ENCODE data around the gene SLC26A1.

SLC26A1 gene, protein sequence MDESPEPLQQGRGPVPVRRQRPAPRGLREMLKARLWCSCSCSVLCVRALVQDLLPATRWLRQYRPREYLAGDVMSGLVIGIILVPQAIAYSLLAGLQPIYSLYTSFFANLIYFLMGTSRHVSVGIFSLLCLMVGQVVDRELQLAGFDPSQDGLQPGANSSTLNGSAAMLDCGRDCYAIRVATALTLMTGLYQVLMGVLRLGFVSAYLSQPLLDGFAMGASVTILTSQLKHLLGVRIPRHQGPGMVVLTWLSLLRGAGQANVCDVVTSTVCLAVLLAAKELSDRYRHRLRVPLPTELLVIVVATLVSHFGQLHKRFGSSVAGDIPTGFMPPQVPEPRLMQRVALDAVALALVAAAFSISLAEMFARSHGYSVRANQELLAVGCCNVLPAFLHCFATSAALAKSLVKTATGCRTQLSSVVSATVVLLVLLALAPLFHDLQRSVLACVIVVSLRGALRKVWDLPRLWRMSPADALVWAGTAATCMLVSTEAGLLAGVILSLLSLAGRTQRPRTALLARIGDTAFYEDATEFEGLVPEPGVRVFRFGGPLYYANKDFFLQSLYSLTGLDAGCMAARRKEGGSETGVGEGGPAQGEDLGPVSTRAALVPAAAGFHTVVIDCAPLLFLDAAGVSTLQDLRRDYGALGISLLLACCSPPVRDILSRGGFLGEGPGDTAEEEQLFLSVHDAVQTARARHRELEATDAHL

DNA sequence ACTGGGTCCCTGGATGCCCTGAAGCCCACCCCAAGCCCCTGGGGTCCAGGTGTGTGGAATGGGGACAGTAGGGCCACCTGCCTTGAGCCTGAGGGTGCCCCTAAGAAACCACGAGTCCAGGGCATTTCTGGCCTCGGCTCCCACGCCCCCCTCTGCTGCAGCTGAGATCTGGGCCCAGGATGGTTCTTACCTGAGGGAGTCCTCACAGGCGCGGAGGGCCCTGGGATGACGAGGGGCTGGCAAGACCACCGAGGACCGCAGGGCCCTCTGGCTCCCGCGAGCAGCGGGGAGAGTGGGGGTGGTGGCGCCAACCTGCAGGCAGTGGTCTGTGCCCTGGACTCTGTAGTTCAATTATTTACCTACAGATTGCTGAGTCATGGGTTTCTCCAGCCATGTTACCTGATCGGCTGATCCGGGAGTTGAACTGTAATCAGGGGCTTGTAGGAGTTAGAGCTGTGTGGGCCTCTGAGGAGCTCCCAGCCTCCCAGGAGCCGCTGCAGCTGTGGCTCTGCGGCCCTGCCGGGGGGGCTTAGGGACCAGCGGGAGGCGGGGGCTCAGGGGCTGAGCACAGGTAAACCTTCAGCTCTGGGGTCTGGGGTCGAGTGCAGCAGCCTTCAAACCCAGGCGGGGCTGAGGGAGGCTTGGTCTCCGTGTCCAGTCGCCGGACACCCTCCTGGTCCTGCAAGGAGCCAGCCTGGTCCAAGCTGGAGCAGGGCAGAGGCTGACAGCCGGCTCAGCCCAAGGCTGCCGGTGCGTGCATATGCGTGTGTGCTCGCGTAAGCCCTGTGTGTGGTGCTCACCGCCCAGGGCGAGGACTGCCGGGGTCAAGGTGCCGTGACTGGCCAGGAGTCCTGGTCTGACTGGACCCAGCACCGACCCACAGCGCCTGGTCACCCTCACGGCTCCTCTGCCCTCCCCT, at the start of gene SLC26A1:
Gene SLC26A1 (minus strand): TSS at position 294 of the 919 bp plus-strand sequence. CDS start 1,701 bp downstream, outside the sequence.
- H3K4me3 ChIP-seq (ENCODE audit: low read length): no peak within 1 kb of the TSS
- no peak for TF ChIP-seq ZNF274 (IDR thresholded peaks at IDR 0.05; ENCODE audit: low read depth, low read length)

GRCh38 chr4:1042352-1043055, 49.3 kb upstream of the SLC26A1 start:
- no peak for TF ChIP-seq ZNF274 (IDR thresholded peaks at IDR 0.05; ENCODE audit: low read depth, low read length)
- no peak overlapping the region for H3K4me3 ChIP-seq (ENCODE audit: low read length)

- no peak overlapping the region for H3K4me3 ChIP-seq (ENCODE audit: low read length)
- TF ChIP-seq ZNF274 (IDR thresholded peaks at IDR 0.05; ENCODE audit: low read depth, low read length): no peak
Measured at GRCh38 chr4:1041936-1042330, 48.7 kb upstream of the SLC26A1 start.

DNA sequence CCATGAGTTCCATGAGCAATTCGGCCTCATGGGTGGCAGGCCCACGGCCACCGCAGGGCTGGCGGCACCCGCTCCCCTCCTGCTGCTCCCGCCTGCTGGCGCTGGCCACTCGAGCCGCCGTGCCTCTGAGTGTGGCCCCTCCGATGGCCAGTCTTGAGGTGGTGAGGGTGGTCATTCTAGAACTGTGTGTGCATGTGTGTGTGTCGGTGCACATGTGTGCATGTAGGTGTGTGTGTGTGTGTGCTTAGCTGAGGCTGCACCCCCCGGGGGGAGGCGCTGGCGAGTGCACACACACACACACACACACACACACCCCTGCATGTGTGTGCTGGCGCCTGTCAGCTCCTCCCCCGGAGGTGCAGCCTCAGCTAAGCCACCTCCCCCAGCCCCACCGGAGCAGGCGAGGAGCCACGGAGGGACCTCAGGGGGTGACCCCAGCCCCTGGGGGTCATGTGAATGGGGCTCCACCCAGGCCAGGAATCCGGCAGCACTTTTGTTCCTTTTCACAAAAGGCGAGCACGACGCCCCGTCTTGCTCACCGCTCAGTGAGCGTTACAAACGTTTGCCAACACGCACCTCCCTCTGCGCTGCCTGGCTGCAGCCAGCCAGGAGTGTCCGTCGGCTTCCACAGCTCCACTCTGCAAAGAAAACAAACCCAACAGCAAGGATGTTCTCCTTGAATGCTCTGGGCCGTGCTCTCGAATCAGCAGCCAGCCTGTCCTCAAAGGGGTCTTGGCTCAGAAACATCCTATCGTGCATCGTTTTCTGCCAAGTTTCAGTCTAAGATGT, 48.1 kb upstream of the SLC26A1 start:
- no peak for TF ChIP-seq ZNF274 (IDR thresholded peaks at IDR 0.05; ENCODE audit: low read depth, low read length)
- no peak overlapping the region for H3K4me3 ChIP-seq (ENCODE audit: low read length)

DNA sequence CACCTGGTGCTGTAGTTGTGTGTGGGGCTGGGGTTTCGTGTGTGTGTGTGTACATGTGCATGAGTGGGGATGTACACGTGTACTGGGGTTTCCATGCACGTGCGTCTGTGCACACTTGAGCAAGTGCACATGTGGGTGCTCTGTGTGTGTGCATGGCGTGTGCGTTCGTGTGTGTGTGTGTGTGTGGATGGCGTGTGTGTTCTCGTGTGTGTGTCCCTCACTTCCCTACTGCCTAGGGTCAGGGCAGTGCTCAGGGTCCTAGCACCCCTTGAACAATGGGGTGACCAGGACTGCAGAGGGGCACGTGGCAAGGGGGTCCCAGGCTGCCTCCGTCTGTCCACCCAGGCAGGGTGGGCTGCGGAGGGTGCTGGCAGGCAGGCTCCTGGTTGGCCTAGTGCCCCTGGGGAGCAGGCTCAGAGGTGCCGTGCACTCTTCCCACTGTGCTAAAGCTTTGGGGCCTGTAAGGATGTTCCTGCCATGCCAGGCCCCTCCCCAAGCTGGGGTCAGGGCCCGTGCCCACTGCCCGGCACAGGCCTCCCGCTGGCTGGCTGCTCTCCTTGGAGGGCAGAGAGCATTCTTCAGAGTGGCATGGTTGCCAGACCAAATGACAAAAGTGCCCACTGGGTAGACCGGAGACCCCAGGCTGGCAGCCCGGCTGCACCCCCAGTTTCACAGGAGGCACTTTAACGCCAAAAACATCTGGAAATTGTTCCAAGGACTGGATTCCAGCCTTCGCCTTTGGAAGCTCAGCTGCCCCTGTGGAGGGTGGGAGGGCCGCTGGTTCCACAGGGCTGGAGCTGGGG, 47.3 kb upstream of the SLC26A1 start:
- H3K4me3 ChIP-seq (ENCODE audit: low read length): no peak overlapping the region
- no peak for TF ChIP-seq ZNF274 (IDR thresholded peaks at IDR 0.05; ENCODE audit: low read depth, low read length)

- no peak overlapping the region for H3K4me3 ChIP-seq (ENCODE audit: low read length)
- no peak for TF ChIP-seq ZNF274 (IDR thresholded peaks at IDR 0.05; ENCODE audit: low read depth, low read length)
Measured at GRCh38 chr4:1039493-1040343, 46.5 kb upstream of the SLC26A1 start.

- no peak for TF ChIP-seq ZNF274 (IDR thresholded peaks at IDR 0.05; ENCODE audit: low read depth, low read length)
- no peak overlapping the region for H3K4me3 ChIP-seq (ENCODE audit: low read length)
Measured at GRCh38 chr4:1038948-1039492, 45.8 kb upstream of the SLC26A1 start.

GRCh38 chr4:1036976-1037810, 44.0 kb upstream of the SLC26A1 start:
- no peak overlapping the region for H3K4me3 ChIP-seq (ENCODE audit: low read length)
- no peak for TF ChIP-seq ZNF274 (IDR thresholded peaks at IDR 0.05; ENCODE audit: low read depth, low read length)

DNA sequence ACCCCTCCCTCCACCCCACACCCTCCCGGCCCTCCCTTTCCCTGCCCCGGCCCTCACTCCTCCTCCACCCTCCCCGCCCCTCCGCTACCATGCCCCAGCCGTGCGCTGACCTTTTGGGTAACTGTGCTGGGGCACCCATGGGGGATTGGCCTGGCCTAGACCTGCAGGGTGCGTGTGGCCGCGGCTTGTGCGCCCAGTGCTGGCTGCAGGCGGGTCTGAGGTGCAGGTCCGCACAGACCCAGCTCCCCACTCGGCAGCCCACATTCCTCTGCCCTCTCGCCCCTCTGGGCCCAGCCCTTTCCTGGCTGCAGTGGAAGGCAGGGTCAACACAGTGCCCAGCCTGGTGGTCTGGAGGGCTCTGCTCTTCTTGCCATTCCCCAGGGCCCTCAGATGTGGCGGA, 42.9 kb upstream of the SLC26A1 start:
- no peak overlapping the region for H3K4me3 ChIP-seq (ENCODE audit: low read length)
- TF ChIP-seq ZNF274 (IDR thresholded peaks at IDR 0.05; ENCODE audit: low read depth, low read length): no peak

DNA sequence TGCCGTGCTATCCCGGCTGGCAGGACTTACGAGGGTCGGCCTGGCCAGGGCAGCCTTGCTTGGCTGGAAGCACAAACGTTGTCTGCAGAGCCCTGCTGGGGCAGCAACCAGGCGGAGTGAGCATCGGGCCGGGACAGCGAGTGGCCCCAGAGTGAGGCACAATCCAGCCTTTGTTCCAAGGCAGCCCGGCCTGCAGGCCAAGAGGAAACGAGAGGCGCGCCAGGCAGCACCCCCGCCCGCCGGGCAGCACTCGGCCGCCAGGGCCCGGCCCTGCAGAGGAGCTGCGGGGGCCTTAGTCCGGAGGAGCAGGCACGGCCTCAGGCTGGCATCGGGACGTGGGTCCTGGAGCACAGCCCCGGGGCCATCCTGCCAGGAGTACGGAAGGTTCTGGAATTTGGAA, 42.3 kb upstream of the SLC26A1 start:
- no peak for TF ChIP-seq ZNF274 (IDR thresholded peaks at IDR 0.05; ENCODE audit: low read depth, low read length)
- H3K4me3 ChIP-seq (ENCODE audit: low read length): no peak overlapping the region

All from GM08714 (cell line).